HepG2 (cell line): ENCODE results near the gene MEIS1. TPM values are rescaled to one million over a fixed set of nuclear protein-coding genes. Genes with fewer than 3 reads are reported as not detected.

Experiments
- CBX2 ChIP-seq, 2 experiments: fragments of 200-600 bp in 1 of 2; sonication (generic); formaldehyde crosslinking in 1 of 2; IDR thresholded peaks; 2 replicates each; pipeline versions ENCODE4 v1.7.0 to v1.8.1; 2018 to 2022; ENCODE audit warnings: low read depth in 2 of 2, low read length in 1 of 2, mild to moderate bottlenecking in 1 of 2, missing genetic modification reagents in 1 of 2
- CEBPB ChIP-seq: IDR thresholded peaks from 2 replicates; pipeline ENCODE4 v1.6.1; 2011; ENCODE audit warnings: low read depth, low read length, improper control_type of control experiment, borderline replicate concordance
- CEBPG ChIP-seq: IDR thresholded peaks from 2 replicates; pipeline ENCODE4 v1.6.1; 2016
- EZH2 ChIP-seq: conservative IDR thresholded peaks from 2 replicates; pipeline ENCODE4 v1.6.1; 2012; ENCODE audit warnings: mild to moderate bottlenecking, low read depth, low read length, moderate library complexity
- FOXO4 ChIP-seq: sonication (generic); formaldehyde crosslinking; conservative IDR thresholded peaks from 2 replicates; pipeline ENCODE4 v1.8.1; 2023; ENCODE audit warnings: missing genetic modification reagents
- HOXA7 ChIP-seq: sonication (generic); formaldehyde crosslinking; IDR thresholded peaks from 2 replicates; pipeline ENCODE4 v1.8.1; 2022; ENCODE audit warnings: mild to moderate bottlenecking, missing genetic modification reagents, moderate library complexity
- PRDM10 ChIP-seq: sonication (generic); formaldehyde crosslinking; IDR thresholded peaks from 2 replicates; pipeline ENCODE4 v1.4.0; 2020; ENCODE audit warnings: low read depth, missing genetic modification reagents
- SOX6 ChIP-seq, 2 experiments: fragments of 450-650 bp in 1 of 2; sonication (generic) in 1 of 2; formaldehyde crosslinking in 1 of 2; IDR thresholded peaks; 2 replicates each; pipeline versions ENCODE4 v1.4.0 to v1.6.1; 2017 to 2020; ENCODE audit warnings: antibody characterized with exemption in 1 of 2, mild to moderate bottlenecking in 1 of 2, missing genetic modification reagents in 1 of 2
- SP5 ChIP-seq: IDR thresholded peaks from 2 replicates; pipeline ENCODE4 v1.6.1; 2016; ENCODE audit warnings: low read depth, borderline replicate concordance
- TFDP1 ChIP-seq: IDR thresholded peaks from 2 replicates; pipeline ENCODE4 v1.6.1; 2016; ENCODE audit warnings: missing compliant biosample characterization, missing genetic modification reagents, borderline replicate concordance
- ZBTB10 ChIP-seq: sonication (generic); formaldehyde crosslinking; IDR thresholded peaks from 2 replicates; pipeline ENCODE4 v1.4.0; 2020; ENCODE audit warnings: missing genetic modification reagents, borderline replicate concordance
- ZBTB38 ChIP-seq: sonication (generic); formaldehyde crosslinking; IDR thresholded peaks from 2 replicates; pipeline ENCODE4 v1.5.1; 2020; ENCODE audit warnings: mild to moderate bottlenecking, missing genetic modification reagents
- ZBTB7B ChIP-seq: sonication (generic); formaldehyde crosslinking; IDR thresholded peaks from 2 replicates; pipeline ENCODE4 v1.4.0; 2020; ENCODE audit warnings: missing genetic modification reagents
- ZNF260 ChIP-seq: sonication (generic); formaldehyde crosslinking; IDR thresholded peaks from 2 replicates; pipeline ENCODE4 v1.4.0; 2020; ENCODE audit warnings: missing genetic modification reagents, low read depth, mild to moderate bottlenecking, borderline replicate concordance
- ZNF547 ChIP-seq: sonication (generic); formaldehyde crosslinking; IDR thresholded peaks from 2 replicates; pipeline ENCODE4 v1.5.1; 2020; ENCODE audit warnings: mild to moderate bottlenecking, missing genetic modification reagents
- ZNF800 ChIP-seq: sonication (generic); formaldehyde crosslinking; IDR thresholded peaks from 2 replicates; pipeline ENCODE4 v1.4.0; 2020; ENCODE audit warnings: missing genetic modification reagents
- polyA plus RNA-seq, 8 experiments: library from polyadenylated mRNA; depleted of rRNA in 3 of 8; stranded (reverse) in 7 of 8; unstranded in 1 of 8; fragments of >200 nt; fragmentation: Illumina TruSeq in 4 of 8; extraction: Trizol in 4 of 8; gene quantifications; 2 replicates each; pipeline versions ENCODE4 v1.2.1 to v1.2.3, GENCODE V29; 2011 to 2016; ENCODE audit warnings: low read depth in 4 of 8, missing spikeins in 1 of 8, mixed read lengths in 1 of 8; ENCODE audit not compliant: insufficient read depth in 1 of 8
- total RNA-seq, 5 experiments: library from RNA; depleted of rRNA; stranded (reverse); fragments of >200 nt; fragmentation: Illumina TruSeq; extraction: Trizol; gene quantifications; 2 replicates each; pipeline ENCODE4 v1.2.3, GENCODE V29; 2016; ENCODE audit warnings: low read depth in 1 of 5

The MEIS1 gene
- total and polyA plus RNA-seq, 2 of the 13 experiments (the other 11 are each of a cell fraction or from before 2014, with no cell fraction given): 3.8 to 6.0 TPM

GRCh38 chr2:66576561-66577320, 141.8 kb downstream of the MEIS1 start (continued):
- TF ChIP-seq SOX6 (IDR thresholded peaks at IDR 0.05) (no peak), SOX6 (CRISPR knock-in tag; IDR thresholded peaks at IDR 0.05) (peak; percentile 52), EZH2 (peak; percentile 89), CBX2 (IDR thresholded peaks at IDR 0.05; ENCODE audit: low read depth, low read length) (peak; percentile 63; the same call in 1 of the 2 replicates), CBX2 (CRISPR knock-in tag; IDR thresholded peaks at IDR 0.05; ENCODE audit: low read depth) (no peak), PRDM10 (CRISPR knock-in tag) (0 out of 2 replicates have a peak, but pooled peaks have one; percentile 35), ZNF547 (0 out of 2 replicates have a peak, but pooled peaks have one; percentile 54), SP5 (peak; percentile 83), ZBTB38 (CRISPR knock-in tag) (0 out of 2 replicates have a peak, but pooled peaks have one; percentile 30), CEBPB (peak; percentile 92), HOXA7 (no peak), ZNF260 (CRISPR knock-in tag) (no peak), ZNF800 (CRISPR knock-in tag) (0 out of 2 replicates have a peak, but pooled peaks have one; percentile 1), ZBTB10 (CRISPR knock-in tag) (no peak), FOXO4 (CRISPR knock-in tag) (0 out of 2 replicates have a peak, but pooled peaks have one; percentile 41), ZBTB7B (0 out of 2 replicates have a peak, but pooled peaks have one; percentile 31), CEBPG (CRISPR knock-in tag) (peak; percentile 95), TFDP1 (CRISPR knock-in tag) (0 out of 2 replicates have a peak, but pooled peaks have one; percentile 32)
